CD4-positive, alpha-beta T cell treated with Interferon alpha-2 for 1 hour (primary cell): ENCODE data around the gene TSPEAR.

Source experiments
- DNase-seq, 2 donors: peaks; one replicate each; pipeline ENCODE4 v3.0.0-alpha.2; 2020 to 2022

TSPEAR gene

GRCh38 chr21:44524414-44525371 lies 186.7 kb downstream of the TSPEAR start:
- DNase-seq, result no peak

DNA sequence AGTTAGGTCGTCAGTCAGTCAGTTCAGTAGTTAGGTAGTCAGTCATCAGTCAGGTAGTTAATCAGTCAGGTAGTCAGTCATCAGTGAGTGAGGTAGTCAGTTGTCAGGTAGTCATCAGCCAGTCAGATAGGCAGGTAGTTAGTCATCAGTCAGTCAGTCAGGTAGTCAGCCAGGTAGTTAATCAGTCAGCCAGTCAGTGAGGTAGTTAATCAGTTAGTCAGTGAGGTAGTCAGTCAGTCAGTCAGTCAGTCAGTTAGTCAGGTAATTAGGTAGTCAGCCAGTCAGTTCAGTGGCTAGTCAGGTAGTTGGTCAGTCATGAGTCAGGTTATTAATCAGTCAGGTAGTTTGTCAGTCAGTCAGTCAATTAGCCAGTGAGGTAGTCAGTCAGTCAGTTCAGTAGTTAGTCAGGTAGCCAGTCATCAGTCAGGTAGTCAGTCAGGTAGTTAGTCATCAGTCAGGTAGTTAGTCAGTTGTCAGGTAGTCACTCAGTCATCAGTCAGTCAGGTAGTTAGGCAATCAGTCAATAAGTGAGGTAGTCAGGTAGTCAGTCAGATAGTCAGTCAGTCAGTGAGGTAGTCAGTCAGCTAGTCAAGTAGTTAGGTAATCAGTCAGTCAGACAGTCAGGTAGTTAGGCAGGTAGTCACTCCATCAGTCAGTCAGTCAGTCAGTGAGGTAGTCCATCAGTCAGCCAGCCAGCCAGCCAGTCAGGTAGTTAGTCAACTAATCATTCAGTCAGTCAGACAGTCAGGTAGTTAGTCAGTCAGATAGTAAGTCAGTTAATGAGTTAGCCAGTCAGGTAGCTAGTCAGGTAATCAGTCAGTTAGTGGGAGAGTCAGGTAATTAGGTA lies 187.6 kb downstream of the TSPEAR start:
- no peak for DNase-seq

- no peak for DNase-seq
Measured at GRCh38 chr21:44522753-44523204, 188.6 kb downstream of the TSPEAR start.

- DNase-seq, result no peak
Measured at GRCh38 chr21:44521928-44522752, 189.2 kb downstream of the TSPEAR start.

DNA sequence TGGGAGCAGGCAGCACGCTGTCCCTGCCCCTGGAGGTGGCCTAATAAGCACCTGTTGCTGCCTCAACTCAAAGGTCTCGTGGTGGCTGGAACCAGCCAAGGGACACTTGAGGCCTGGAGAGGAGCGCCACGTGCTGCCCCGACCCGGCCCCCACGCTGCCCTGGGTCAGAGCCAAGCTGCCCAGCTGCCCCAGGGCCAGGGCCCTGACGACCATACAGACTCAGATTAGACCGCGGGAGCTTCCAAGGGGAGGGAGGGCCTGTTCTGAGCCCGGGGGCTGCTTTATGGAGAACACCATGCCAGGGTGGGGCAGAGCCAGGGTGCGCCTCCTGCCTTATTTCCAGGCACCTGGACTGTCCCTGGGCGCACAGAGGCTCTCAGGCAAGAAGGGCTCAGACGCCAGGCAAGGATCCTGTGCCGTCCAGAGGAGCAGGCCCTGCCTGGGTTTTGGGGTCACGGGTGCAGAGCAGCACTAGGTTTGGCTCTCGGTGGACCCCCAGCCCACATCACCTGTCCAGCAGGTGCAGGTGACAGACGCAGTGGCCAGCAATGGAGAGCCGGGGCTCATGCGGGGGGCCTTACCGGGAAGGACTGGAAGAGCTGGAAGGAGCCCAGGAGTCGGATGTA lies 190.0 kb downstream of the TSPEAR start:
- DNase-seq, result no peak

- no peak for DNase-seq
Measured at GRCh38 chr21:44520326-44521300, 190.8 kb downstream of the TSPEAR start.

DNA sequence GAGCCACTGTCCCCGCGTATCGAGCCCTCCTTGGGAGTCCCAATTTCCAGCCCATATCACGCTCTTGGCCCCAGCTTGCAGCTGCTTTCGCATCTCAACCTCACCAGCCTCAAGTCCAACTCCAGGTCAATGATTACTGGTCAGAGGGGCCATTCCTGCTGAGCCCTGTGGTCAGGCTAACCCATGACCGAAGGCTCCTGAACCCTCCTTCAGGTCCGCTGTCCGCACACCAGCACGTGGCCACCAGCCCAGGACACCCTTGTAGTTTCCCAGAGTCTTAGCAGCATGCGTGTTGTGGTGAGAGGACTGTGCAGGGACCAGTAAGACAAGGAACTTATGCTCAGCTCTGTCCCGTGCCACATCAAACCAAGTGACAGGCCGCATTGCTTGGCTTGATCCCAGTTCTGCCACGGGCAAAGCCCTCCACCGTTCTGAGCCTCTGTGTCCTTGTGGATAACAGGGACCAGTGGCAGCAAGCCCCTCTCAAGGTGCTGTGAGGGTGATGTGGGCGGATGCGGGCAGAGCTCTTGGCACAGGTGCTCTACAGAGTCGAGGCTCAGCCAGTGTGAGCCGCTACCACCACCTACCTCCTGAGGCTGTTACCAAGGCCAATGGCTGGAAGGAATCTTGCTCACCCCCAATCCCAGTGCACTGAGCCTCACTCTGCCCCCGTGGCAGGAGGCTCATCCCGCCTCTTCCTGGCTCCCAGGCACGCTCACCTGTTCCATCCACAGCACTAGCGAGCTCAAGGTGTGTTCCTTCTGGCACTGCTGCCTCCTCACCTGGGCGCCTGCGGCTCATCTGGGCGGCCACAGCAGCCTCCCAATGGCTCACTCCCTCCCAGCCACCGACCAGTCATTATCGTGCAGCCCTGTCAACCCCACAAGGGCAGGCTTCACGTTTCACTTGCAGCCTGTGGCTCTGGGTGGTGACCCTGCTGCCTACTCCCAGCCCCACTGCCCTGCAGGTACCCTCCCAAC lies 191.7 kb downstream of the TSPEAR start:
- DNase-seq, result no peak

DNA sequence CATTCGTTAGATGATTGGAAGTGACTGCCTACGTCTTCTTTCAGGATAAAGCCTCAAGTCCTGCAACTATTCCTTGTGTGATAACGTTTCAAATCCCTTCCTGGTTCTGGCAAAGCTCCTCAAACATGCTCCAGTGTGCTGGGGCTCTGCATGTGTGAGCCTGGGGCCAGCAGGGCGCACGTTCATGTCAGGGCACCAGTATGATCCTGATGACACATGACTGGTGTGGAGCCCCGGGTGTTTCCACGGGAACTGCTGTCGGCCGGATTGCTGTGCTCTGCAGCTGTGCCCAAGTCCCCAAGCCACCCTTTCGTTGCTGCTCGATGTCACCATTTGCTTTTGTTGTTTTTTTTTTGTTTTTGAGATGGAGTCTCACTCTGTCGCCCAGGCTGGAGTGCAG lies 192.7 kb downstream of the TSPEAR start:
- DNase-seq, result no peak

DNA sequence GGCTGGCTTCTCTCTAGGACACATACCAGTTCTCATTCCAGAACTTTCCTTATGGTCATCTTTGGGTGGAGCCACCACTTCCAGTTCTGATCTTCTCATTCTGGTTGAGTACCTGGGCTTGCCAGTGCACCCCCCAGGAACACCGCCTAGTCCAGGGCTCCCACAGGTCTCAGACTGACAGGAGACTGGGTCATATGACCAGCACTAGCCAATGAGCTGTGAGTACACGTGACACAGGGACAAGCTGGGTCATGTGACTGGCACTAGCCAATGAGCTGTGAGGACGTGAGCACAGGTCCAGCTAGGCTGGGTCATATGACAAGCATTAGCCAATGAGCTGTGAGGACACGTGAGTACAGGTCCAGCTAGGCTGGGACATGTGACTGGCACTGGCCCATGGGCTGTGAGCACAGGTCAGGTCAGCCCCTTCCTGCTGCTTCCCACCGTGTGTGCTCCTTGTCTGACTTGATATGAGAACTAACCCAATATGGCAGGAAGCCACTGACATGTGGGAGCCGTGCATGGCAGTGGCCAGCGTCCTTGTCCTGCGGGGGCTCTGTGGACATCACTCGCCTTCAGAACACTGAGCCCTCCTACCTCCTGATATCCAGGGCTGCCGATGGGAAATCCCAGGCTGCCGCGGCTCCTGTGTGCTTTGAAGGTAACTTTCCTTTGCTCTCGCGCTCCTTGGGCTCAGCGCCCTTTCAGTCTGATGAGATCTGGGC lies 194.0 kb downstream of the TSPEAR start:
- DNase-seq, result no peak

GRCh38 chr21:44516828-44517174 lies 194.6 kb downstream of the TSPEAR start:
- no peak for DNase-seq

GRCh38 chr21:44516342-44516741 lies 195.0 kb downstream of the TSPEAR start:
- no peak for DNase-seq

DNA sequence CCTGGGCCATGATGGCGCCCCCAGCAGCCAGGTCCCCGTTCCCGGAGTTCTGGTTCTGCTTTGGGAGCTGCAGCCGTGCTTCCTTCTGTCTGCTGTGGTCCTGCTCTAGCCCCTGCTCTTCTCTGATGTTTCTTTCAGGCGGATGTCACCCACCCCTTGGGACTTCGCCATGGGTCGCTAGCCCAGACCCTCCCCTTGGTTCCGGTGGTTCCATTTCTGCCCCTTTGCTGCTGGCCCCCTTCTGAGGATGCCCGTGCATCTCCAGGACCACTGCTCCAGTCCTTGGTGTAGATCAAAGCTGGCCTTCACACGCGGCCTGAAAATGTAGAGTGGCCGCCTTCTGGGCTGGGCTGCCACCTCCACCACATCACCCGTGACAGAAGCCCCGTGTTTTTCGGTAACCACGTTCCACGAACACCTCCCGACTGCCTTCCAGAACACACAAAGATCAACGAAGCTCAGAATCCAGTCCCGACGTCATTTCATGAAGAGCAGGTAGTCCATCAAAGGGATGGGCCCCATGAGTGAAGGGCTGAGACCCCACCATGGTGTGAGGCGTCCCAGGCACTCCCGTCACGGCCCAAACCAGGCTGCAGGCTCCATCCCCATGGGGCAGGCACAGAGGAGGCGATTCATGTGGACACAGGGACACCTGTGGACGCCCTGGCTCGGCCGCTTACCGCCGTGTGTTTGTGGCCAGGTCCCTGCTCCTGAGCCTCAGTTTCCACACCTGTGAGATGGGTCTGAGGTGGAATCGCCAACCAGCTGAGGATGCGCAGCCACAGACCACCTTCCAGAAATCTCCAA lies 195.8 kb downstream of the TSPEAR start:
- DNase-seq, result no peak

- no peak for DNase-seq
Measured at GRCh38 chr21:44514746-44515358, 196.5 kb downstream of the TSPEAR start.

DNA sequence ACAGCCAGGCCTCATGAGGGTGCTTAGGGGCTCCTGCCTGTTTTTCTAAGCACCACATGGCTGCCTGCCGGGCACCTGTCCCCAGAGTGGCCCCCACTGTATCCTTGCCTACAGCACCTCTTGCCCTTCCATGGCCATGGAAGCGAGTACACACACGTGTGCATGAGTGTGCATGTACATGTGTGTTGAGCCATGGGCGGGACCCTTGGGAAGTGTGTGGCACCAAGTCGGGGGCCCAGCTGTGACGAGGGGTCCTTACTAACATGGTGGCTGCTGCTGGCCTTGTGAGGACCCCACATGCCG lies 197.2 kb downstream of the TSPEAR start:
- DNase-seq, result no peak

DNA sequence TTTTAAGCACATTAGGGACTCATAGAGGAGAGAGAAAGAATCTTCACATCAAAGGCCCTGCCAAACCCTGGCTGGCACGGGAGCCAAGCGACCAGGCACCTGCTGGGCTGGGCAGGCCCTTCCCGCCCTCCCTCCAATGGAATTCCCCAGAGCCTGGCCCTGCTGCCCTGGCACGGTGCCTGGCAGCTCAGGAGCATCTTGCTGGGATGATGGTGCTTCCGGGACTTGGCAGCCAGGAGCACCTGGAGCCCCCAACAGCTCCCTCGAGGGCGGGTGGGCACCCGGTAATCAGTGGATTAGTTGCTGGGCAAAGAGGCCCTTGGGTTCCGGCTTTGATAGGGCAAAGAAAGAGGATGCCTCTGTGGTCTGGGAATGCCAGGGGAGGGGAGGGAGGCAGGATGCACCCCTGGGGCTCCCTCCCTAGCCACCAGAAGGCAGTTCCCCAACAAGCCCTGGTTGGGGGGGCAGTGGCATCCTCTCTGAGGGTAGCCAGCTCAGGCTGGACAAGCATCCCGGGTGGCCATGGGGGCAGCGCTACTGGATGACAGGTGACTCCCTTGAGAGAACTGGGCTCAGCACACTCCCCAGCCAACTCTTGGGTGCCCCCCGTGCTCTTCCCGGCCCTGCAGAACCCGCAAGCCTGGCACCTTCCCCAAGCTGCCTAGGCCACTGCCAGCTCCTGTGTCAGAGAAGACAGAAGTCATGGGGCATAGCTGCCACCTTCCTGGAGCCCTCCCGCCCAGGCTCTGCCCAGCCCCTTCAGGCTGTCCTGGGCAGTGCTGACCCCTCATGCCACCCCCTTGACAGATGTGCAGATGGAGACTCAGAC lies 197.8 kb downstream of the TSPEAR start:
- no peak for DNase-seq

- DNase-seq, result no peak
Measured at GRCh38 chr21:44512496-44513388, 198.6 kb downstream of the TSPEAR start.
